ENCODE measurements around the gene RPS27. TPM values are rescaled to one million over a fixed set of nuclear protein-coding genes. Genes with fewer than 3 reads are reported as not detected.

Gene RPS27
- polyA plus RNA-seq, 2 of the 4 experiments (the other 2 are of a cell fraction) = 4,831 to 5,586 TPM

DNA sequence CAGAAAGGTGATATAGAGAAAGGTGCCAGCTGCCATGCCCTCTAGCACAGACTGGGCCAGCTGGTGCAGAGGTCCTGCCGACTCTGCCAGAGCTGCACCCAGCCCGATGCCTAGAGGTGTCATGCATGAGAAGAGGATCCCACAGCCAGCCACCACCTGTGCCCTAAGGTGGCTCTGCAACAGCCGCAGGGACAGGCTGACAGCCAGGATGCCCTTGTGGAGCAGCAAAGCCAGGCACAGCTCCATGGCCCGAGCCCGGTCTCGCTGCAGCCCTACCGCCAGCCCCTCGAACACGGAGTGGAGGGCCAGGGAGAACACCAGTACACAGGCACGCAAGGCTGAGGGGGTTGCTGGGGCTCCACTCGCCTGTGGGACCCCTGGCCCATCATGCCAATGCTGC is 30.4 kb upstream of the RPS27 start:
- DNase-seq (ENCODE audit: low read depth in 1 of 2, low spot score in 1 of 2) (no peak), ATAC-seq (no peak), FAIRE-seq (no peak)
- peaks cover 37% of the 10 kb centered on the region for H3K4me1 ChIP-seq
- H3K4me2 ChIP-seq = no peak overlapping the region
- H3K27ac ChIP-seq = no peak overlapping the region
- no peak overlapping the region for H3K4me3 ChIP-seq
- no peak for TF ChIP-seq FOSL2 (IDR thresholded peaks at IDR 0.05)
- no peak for TF ChIP-seq FOSL2 (CRISPR knock-in tag; IDR thresholded peaks at IDR 0.05)
- TF ChIP-seq EHMT2 (IDR thresholded peaks at IDR 0.05; ENCODE audit: low read depth) = no peak
- TF ChIP-seq, protein P1, sequence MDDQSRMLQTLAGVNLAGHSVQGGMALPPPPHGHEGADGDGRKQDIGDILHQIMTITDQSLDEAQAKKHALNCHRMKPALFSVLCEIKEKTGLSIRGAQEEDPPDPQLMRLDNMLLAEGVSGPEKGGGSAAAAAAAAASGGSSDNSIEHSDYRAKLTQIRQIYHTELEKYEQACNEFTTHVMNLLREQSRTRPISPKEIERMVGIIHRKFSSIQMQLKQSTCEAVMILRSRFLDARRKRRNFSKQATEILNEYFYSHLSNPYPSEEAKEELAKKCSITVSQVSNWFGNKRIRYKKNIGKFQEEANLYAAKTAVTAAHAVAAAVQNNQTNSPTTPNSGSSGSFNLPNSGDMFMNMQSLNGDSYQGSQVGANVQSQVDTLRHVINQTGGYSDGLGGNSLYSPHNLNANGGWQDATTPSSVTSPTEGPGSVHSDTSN (IDR thresholded peaks at IDR 0.05) = no peak
- no peak for TF ChIP-seq MAZ (IDR thresholded peaks at IDR 0.05; ENCODE audit: borderline replicate concordance, low read depth, low read length)
- no peak for TF ChIP-seq RARB (CRISPR knock-in tag; IDR thresholded peaks at IDR 0.05)
- no peak for TF ChIP-seq RFX5 (IDR thresholded peaks at IDR 0.05)
- TF ChIP-seq, protein P2, sequence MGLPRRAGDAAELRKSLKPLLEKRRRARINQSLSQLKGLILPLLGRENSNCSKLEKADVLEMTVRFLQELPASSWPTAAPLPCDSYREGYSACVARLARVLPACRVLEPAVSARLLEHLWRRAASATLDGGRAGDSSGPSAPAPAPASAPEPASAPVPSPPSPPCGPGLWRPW (IDR thresholded peaks at IDR 0.05) = no peak
- no peak for TF ChIP-seq RAD21 (conservative IDR thresholded peaks at IDR 0.05 in 1 of 2, IDR thresholded peaks at IDR 0.05 in 1 of 2)
- no peak for TF ChIP-seq SREBF2 (IDR thresholded peaks at IDR 0.05)
- TF ChIP-seq CBX2 (IDR thresholded peaks at IDR 0.05; ENCODE audit: borderline replicate concordance, low read depth) = no peak
- TF ChIP-seq POLR2A (IDR thresholded peaks at IDR 0.05; ENCODE audit: low read length) = no peak
- TF ChIP-seq, protein P3, sequence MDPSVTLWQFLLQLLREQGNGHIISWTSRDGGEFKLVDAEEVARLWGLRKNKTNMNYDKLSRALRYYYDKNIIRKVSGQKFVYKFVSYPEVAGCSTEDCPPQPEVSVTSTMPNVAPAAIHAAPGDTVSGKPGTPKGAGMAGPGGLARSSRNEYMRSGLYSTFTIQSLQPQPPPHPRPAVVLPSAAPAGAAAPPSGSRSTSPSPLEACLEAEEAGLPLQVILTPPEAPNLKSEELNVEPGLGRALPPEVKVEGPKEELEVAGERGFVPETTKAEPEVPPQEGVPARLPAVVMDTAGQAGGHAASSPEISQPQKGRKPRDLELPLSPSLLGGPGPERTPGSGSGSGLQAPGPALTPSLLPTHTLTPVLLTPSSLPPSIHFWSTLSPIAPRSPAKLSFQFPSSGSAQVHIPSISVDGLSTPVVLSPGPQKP (IDR thresholded peaks at IDR 0.05; ENCODE audit: low read depth, low read length) = no peak
- TF ChIP-seq NFE2L2 (conservative IDR thresholded peaks at IDR 0.05; ENCODE audit: low read length) = no peak
- no peak for TF ChIP-seq EP300 (IDR thresholded peaks at IDR 0.05)
- TF ChIP-seq MAFK (IDR thresholded peaks at IDR 0.05; ENCODE audit: partially characterized antibody) = no peak
- no peak for TF ChIP-seq POLR2AphosphoS2 (conservative IDR thresholded peaks at IDR 0.05; ENCODE audit: low read length)
- TF ChIP-seq RNF2 (IDR thresholded peaks at IDR 0.05; ENCODE audit: borderline replicate concordance, low read depth) = no peak
- TF ChIP-seq ZSCAN20 (CRISPR knock-in tag; IDR thresholded peaks at IDR 0.05) = no peak
- TF ChIP-seq TFCP2L1 (CRISPR knock-in tag; IDR thresholded peaks at IDR 0.05) = no peak
- no peak for TF ChIP-seq ZNF302 (CRISPR knock-in tag; IDR thresholded peaks at IDR 0.05)
- CTCF ChIA-PET = interaction anchor here (1.4 to 7.5 kb wide), 3 partner anchors 14 to 26 kb away, joined by 6 to 75 read pairs (median 20); partner anchors contain the start of genes DENND4B and RAB13
- no peaks in the 10 kb centered on the region for H3K9me3 ChIP-seq
- POLR2A ChIA-PET = no interaction called here
- 98% methylated on average over 9 of the region's 11 CpGs for WGBS (ENCODE audit: missing lambda C conversion rate)

DNA sequence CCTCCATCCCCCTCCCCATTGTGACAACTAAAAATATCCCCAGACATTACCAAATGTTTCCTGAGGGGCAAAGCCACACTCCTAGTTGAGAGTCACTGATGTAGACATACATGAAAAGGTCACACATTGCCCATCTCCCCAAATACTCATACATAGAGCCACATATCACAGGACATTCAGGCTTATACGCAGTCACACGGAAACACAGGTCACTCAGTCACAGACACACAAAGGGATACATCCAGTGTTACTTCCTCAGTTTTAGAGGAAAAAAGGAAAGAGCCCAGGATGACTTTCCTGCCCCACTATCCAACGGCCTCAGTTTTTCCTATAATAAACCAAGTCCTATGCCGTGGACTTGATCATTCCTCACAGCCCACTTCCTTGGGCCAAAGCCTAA is 29.1 kb upstream of the RPS27 start:
- DNase-seq (ENCODE audit: low read depth in 1 of 2, low spot score in 1 of 2) = no peak
- ATAC-seq = no peak
- H3K27ac ChIP-seq = no peak overlapping the region; a peak in 1 of 6 replicates
- no peak overlapping the region for H3K4me3 ChIP-seq
- H3K4me1 ChIP-seq = peaks cover 41% of the 10 kb centered on the region
- POLR2A ChIA-PET = interaction anchor here (4.0 kb wide), 1 partner anchor 29 kb away, joined by 30 read pairs; the partner anchor contains the start of gene RPS27
- CTCF ChIA-PET = interaction anchor here (1.0 to 3.6 kb wide), 3 partner anchors 15 to 164 kb away, joined by 3 to 20 read pairs (median 6); partner anchors contain the start of genes DENND4B and RAB13
- no peaks in the 10 kb centered on the region for H3K9me3 ChIP-seq
- TF ChIP-seq, protein P3 (IDR thresholded peaks at IDR 0.05; ENCODE audit: low read depth, low read length) = no peak
- TF ChIP-seq CBX2 (IDR thresholded peaks at IDR 0.05; ENCODE audit: borderline replicate concordance, low read depth) = no peak
- no peak for TF ChIP-seq JUNB (IDR thresholded peaks at IDR 0.05)
- TF ChIP-seq KDM5A (IDR thresholded peaks at IDR 0.05) = no peak
- TF ChIP-seq SMC3 (IDR thresholded peaks at IDR 0.05) = no peak
- TF ChIP-seq EHMT2 (IDR thresholded peaks at IDR 0.05; ENCODE audit: low read depth) = no peak
- TF ChIP-seq HOXB13 (CRISPR knock-in tag; IDR thresholded peaks at IDR 0.05; ENCODE audit: low read depth) = no peak
- TF ChIP-seq, protein P4, sequence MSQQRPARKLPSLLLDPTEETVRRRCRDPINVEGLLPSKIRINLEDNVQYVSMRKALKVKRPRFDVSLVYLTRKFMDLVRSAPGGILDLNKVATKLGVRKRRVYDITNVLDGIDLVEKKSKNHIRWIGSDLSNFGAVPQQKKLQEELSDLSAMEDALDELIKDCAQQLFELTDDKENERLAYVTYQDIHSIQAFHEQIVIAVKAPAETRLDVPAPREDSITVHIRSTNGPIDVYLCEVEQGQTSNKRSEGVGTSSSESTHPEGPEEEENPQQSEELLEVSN (IDR thresholded peaks at IDR 0.05; ENCODE audit: borderline replicate concordance, low read depth) = no peak
- TF ChIP-seq, protein P1 (IDR thresholded peaks at IDR 0.05) = no peak
- TF ChIP-seq KDM1A (IDR thresholded peaks at IDR 0.05; ENCODE audit: low read depth) = no peak
- peak overlapping the region; percentile 84 for H3K4me2 ChIP-seq
- 84% methylated on average over 4 of the region's 4 CpGs for WGBS (ENCODE audit: missing lambda C conversion rate)
- FAIRE-seq = no peak
